Measurements from ENCODE around the gene YARS1. TPM values are rescaled to one million over a fixed set of nuclear protein-coding genes. Genes with fewer than 3 reads are reported as not detected.

Gene YARS1
- total RNA-seq, 1 experiment from 2014 or later, result 194 TPM

DNA sequence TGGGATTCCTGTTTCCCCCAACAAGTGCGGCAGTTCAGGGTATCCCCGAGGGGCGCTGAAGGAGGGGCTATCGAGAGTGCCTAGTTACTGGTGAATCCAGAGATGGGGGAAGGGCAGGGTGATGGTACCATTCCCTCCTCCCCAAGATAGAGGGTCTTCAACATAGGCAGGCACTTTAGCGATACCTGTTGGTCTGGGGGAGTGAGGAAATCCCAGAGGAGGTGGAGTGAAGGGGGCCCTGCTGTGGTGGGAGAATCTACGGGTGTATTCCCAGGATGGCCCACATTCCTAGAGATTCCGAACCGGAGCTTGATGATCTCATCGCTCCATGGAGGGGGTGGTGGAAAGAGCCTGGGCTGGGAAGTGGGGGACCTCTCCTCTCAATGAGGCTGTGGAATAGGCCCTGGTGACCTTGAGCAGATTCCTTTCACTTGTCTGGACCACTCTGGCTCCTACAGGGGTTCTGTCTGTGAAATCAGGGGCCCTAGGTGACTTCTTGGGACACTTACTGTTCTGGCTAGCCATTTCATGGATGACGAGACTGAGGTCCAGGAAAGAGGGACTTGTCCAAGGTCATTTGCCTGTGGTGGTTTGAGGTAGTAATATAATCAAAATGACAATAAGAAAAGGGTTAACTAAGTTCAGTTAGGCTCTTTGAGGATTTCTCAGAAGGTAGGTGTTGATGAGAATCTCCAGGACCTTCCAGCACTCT, 61.9 kb downstream of the YARS1 start:
- no peaks in the 10 kb centered on the region for H4K20me1 ChIP-seq (ENCODE audit: control insufficient read depth, insufficient read depth, insufficient read length)
- peak overlapping the region; percentile 100 for H3K4me2 ChIP-seq (ENCODE audit: insufficient read depth, insufficient read length, low read length)
- peak overlapping the region; percentile 13 for H3K9ac ChIP-seq (ENCODE audit: extremely low read depth, insufficient read length, low read length)
- Mint-ChIP-seq H3K4me1 (peaks cover 52 to 61% of the 10 kb centered on the region in 2 experiments), H3K36me3 (ENCODE audit: insufficient read depth in 1 of 3, low read depth in 3 of 3) (no peaks in the 10 kb centered on the region; a peak in 1 of 7 replicates), H3K9me3 (no peaks in the 10 kb centered on the region), H3K27ac (peak overlapping the region; percentile 86 to 97 (median 91)), H3K27me3 (ENCODE audit: low read depth) (no peaks in the 10 kb centered on the region), H3K4me3 (peak overlapping the region; percentile 89 to 97)
- H2BK5ac ChIP-seq (ENCODE audit: insufficient read length, low read length), result no peak overlapping the region
- peak overlapping the region; percentile 3; the same call in 1 of the 2 replicates for H3K14ac ChIP-seq (ENCODE audit: insufficient read depth, low read length)
- H3K4ac ChIP-seq (ENCODE audit: low read depth, low read length), result no peak overlapping the region
- no peak overlapping the region for H3K27ac ChIP-seq (ENCODE audit: insufficient read length, low read depth, low read length)
- H2BK15ac ChIP-seq (ENCODE audit: low read depth, low read length), result no peak overlapping the region
- peaks cover 13% of the 10 kb centered on the region; the same call in 1 of the 2 replicates for H3K79me2 ChIP-seq (ENCODE audit: insufficient read depth, low read length)
- H3K18ac ChIP-seq (ENCODE audit: insufficient read length, low read depth, low read length), result peak overlapping the region; percentile 12
- H3K4me1 ChIP-seq (ENCODE audit: insufficient read depth, low read length), result peaks cover 21% of the 10 kb centered on the region; the same call in 1 of the 2 replicates
- H2BK20ac ChIP-seq (ENCODE audit: low read depth, low read length, poor library complexity, severe bottlenecking), result no peak overlapping the region
- H3K23me2 ChIP-seq (ENCODE audit: insufficient read length, low read depth, low read length, poor library complexity, severe bottlenecking), result peaks cover 9% of the 10 kb centered on the region
- no peak overlapping the region for H2BK12ac ChIP-seq (ENCODE audit: insufficient read length, low read depth, low read length)
- no peak overlapping the region for H4K8ac ChIP-seq (replicated peaks; ENCODE audit: insufficient read length, low read depth, low read length)
- WGBS (ENCODE audit: extremely low coverage, insufficient read length, low lambda C conversion rate), result no CpG with 5 or more reads among the region's 10 CpGs
- no peaks in the 10 kb centered on the region for H3K79me1 ChIP-seq (ENCODE audit: insufficient read depth, low read depth, low read length, poor library complexity, severe bottlenecking)
- H2BK120ac ChIP-seq (ENCODE audit: low read depth, low read length, poor library complexity, severe bottlenecking), result no peak overlapping the region
- H3K9me3 ChIP-seq (ENCODE audit: control insufficient read depth, low read depth, low read length), result no peaks in the 10 kb centered on the region
- no peak overlapping the region for H4K5ac ChIP-seq (ENCODE audit: insufficient read length, low read depth, low read length)
- TF ChIP-seq, protein P1, sequence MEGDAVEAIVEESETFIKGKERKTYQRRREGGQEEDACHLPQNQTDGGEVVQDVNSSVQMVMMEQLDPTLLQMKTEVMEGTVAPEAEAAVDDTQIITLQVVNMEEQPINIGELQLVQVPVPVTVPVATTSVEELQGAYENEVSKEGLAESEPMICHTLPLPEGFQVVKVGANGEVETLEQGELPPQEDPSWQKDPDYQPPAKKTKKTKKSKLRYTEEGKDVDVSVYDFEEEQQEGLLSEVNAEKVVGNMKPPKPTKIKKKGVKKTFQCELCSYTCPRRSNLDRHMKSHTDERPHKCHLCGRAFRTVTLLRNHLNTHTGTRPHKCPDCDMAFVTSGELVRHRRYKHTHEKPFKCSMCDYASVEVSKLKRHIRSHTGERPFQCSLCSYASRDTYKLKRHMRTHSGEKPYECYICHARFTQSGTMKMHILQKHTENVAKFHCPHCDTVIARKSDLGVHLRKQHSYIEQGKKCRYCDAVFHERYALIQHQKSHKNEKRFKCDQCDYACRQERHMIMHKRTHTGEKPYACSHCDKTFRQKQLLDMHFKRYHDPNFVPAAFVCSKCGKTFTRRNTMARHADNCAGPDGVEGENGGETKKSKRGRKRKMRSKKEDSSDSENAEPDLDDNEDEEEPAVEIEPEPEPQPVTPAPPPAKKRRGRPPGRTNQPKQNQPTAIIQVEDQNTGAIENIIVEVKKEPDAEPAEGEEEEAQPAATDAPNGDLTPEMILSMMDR (conservative IDR thresholded peaks at IDR 0.05), result no peak
- H2AFZ ChIP-seq (ENCODE audit: low read length), result no peak overlapping the region
- no peak overlapping the region for H4K91ac ChIP-seq (ENCODE audit: insufficient read length, low read depth, low read length)
- H2AK5ac ChIP-seq (ENCODE audit: insufficient read length, low read length), result no peak overlapping the region
- no peak for DNase-seq
- no peak overlapping the region for H3K56ac ChIP-seq (ENCODE audit: insufficient read length, low read depth, low read length)
- no peak overlapping the region for H3K23ac ChIP-seq (ENCODE audit: insufficient read length, low read depth, low read length)
- H3T11ph ChIP-seq (ENCODE audit: low read length), result no peak overlapping the region
- no peaks in the 10 kb centered on the region for H3K27me3 ChIP-seq (ENCODE audit: insufficient read depth, low read length)
